NCI-H1417 treated with DMSO at 0.1 percent for 48 hours (cell line): Measurements from ENCODE around the gene SLC1A2.

ENCODE experiments used
- DNase-seq: peaks from one replicate; lab custom pipeline; 2025; lab: John Stamatoyannopoulos, UW

Gene SLC1A2

DNA sequence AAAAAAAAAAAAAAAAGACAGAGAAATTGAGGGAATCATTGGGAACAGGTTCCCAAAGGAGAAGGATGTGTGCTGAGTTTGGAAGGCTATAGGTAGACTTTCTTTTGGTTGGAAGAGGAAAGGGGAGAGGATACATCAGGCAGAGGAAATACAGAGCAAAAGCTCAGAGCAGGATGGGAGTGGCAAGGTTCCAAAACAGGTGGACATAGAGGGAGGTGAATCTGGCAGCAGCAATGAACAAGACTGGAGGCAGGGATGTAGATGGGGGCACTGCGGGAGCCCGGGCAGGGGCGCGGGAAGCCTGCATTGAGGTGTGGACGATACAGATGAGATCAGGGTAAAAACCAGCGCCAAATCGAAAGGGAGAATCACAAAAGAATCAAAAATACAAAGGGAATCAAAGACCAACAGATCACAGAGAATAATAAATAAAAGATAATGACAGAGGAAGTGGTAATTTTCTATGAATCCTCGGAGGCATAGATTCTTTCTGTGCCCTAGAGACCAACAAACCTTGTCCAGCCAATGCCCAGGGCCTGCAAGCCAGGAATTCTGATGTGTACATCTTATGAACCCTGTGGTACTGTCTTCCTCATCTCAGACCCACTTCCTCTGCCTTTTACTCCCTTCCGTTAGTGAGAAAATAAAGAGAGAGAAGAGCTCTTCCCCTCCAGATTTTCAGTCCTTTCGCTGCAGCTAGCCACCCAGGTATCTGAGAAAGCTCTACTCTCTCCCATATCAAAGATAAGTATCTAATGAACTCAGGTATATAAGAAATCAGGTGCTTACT is 70.3 kb downstream of the SLC1A2 start:
- no peak for DNase-seq

- DNase-seq, result no peak
Observed at GRCh38 chr11:35347921-35348331, 71.4 kb downstream of the SLC1A2 start.

DNA sequence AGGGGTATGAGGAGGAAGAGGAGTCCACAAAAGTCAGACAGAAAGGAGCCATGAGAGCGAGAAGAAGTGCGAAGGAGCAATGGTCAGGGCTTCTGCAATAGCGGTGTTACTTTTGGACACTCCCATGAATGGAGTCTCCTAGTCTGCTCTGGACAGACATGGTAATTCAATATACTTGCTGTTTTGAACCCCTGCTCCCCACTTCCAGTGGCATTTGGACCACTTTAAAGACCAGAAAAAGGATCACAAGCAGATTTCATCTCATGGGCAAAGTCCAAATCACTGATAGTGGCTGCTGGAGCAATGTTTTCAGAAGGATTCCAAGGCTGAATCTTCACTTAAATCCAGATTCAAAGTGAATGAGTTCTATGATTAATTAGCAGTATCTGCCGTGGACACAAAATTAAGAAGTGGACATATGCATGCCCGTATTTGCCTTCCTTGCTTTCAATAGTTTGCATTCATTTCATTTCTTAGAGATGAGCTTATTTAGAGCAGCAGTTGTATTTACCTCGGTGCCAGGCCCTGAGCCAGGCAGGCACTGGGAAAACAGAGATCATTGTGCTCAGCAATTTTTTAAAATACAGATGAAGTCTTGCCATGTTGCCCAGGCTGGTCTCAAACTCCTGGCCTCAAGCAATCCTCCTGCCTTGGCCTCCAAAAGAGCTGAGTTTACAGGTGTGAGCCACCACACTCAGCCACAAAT is 72.0 kb downstream of the SLC1A2 start:
- no peak for DNase-seq

- no peak for DNase-seq
Observed at GRCh38 chr11:35346472-35347156, 72.7 kb downstream of the SLC1A2 start.

DNA sequence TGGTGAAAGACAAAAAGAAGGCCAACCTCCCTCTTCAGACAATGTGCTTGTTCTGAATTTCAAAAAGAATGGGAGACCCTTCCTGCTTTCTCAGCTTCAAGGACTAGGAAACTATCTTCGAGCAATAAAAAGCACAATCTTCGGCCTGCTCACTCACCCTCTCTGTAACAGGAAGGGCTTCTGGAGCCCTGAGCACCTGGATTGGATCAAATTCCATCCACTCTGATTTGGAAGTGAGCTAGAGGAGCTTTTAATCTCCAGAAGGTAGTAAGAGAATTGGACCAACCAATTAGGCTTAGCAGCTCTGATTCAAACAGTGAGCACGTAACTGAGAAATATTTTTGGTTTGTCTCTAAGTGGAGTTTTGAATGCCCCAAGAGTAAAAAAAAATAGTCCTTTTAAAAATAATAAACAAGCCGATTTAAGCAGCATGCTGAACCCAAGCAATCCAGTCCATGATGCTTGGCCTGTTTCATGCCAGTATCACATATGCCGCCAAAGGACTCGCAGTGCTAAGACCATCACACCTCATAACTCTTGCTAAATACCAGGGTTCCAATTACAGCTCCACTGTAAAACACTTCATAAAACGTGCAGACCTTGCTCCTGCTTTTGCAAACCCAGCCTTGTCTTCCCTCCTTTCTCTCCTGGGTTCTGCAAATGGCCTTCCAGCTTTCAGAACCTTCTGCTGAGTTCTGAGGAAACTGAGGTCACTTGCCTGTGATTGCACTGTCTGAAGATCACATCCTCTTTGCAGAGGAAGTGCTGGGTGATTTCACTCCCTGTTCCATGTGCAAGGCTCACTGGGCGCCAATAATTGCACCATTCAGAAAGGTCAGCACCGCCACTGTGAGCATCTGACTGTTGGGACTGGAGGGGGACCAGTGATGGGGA is 74.4 kb downstream of the SLC1A2 start:
- no peak for DNase-seq

DNA sequence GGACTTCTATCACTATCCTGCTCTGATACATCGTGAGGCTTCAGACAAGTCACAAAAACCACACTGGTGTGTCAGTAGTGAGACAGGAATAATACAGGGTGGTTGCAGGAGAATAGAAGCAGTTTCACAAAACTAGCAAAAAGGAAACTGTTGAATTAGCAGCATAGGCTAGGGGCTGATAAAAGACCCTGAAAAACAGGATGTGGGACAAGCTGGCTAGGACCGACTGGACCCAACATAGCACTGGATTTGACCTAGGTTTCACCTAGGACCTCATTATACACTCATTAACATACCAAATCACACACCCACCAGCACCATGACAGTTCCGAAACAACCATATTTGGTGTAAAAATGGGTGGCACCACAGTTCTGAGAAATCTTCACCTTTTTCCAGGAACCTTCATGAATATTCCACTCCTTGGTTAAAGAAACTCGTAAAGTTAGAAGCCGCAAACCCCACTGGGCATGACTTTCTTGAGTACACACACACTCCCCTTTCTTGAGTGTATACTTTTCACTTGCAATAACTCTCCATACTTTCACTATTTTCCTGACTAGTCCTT is 76.2 kb downstream of the SLC1A2 start:
- no peak for DNase-seq

GRCh38 chr11:35340715-35341114 is 78.6 kb downstream of the SLC1A2 start:
- DNase-seq, result no peak

- no peak for DNase-seq
Observed at GRCh38 chr11:35340071-35340470, 79.3 kb downstream of the SLC1A2 start.

DNA sequence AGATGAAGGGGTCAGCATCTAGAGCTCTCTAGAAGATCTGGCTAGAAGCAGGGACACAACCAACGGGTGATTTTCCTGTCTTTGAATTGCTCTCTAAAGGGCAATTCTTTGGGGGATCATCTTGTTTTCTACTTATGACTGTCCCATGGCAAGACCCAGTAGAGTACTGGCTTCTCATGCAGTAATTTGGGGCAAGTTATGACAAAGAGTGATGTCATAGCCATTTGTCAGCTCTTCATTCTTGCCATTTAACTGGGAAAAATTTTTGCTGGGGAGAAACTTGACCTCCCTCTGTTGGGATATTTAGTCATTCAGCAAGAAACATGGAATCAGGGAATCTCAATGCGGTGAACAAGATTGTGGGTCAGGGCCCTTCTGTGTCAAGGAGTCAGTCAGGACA is 80.4 kb downstream of the SLC1A2 start:
- no peak for DNase-seq

- no peak for DNase-seq
Observed at GRCh38 chr11:35337914-35338305, 81.4 kb downstream of the SLC1A2 start.

DNA sequence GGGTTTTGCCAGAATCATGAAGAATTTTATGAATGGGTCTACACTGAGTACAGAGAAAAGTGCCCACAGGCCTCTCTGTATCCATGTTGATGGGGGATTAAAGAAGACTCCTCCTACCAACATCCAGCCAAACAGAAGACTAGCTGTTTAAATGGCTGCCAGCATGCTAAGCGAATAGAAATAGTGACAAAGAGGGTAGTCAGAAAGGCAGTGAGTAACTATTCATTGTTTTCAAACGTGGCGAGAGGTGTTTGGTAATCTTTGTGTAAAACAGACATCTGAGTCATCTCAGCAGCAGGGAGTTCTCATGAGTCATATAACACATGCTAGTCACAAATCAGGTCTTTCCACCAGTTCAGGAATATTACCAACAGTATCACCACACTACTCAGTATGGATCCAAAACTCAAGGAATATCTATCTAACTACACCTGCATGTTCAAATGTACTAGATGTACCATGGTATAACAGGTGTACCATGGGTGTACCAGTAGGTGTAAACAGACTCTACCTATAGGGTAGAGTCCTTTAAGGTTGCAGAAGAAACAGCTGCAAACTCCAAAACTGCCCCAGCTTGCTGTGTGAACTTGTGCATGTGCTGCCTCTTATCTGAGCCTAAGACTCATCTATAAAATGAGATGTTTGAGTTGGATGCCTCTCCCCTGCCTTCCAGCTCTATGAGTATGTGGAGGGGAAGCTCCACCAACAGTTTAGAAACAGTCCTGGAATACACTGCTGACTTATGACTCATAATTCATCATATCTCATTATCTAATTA is 82.0 kb downstream of the SLC1A2 start:
- no peak for DNase-seq

DNA sequence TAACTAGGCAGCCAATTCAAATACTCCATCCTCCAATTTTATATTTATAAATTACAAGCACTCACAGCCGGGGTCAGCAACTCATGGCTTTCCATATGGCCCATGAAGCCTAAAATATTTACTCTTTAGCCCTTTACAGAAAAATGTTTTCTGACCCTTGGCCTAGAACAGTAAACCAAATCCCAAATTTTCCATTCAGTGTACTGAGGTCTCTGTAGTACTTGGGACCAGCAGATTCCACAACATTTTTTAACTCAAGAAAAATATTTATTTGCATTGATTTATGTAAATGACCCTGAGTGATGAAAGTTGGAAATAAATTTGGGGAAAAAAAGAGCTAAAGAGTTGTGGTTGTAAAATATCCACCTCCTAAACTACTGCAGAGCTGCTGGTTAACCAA is 82.6 kb downstream of the SLC1A2 start:
- no peak for DNase-seq

- DNase-seq, result no peak
Observed at GRCh38 chr11:35335226-35335625, 84.1 kb downstream of the SLC1A2 start.

DNA sequence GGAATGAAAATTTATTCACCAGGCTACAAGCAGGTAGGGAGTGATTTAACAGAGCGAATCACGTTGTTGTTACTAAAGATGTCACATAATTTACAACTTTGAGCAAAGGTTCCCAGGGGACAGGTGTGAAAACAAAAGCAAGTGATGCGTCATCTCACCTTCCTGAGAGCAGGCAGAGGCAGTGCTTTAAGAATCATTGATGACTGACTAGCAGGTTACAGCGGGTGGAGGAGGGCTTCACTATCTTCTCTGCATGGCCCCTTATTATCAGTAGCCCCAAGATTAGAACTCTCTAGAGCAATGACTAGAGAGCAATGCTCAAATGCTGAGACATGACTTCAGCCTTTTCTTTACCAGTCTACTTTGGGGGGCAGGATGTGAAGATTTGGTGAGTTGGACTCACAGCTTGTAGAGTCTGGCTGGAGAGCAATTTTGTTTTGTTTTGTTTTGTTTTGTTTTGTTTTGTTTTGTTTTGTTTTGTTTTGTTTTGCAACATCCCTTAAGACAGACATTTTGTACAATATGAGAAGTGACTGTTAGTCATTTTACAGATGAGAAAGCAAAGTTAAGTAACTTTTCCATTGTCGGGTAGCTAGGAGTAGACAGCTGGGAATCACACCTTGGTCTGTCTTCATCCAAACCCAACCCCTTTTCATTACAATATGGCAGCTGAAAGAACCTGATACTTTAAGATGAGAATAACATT is 84.8 kb downstream of the SLC1A2 start:
- DNase-seq, result no peak

DNA sequence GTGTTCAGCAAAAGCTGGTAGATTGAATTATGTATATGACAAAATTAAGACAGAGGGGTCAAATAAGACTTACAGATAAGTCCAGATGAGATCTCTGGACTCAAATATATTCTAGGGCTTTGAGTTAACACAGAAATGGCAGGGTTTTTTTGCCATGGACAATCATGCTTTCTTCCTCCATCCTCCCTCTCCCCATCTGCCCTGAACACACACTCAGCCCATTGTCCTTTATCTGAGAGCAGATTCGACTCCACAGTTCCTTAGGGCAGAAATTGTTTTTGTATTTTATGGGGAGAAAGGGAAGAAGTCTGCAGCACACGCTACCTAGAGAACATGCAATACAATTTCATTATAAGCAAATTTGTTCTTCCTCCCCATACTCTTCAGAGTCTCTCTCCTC is 86.8 kb downstream of the SLC1A2 start:
- DNase-seq, result no peak

- no peak for DNase-seq
Observed at GRCh38 chr11:35330931-35331330, 88.4 kb downstream of the SLC1A2 start.

GRCh38 chr11:35330156-35330889 is 89.0 kb downstream of the SLC1A2 start:
- no peak for DNase-seq

DNA sequence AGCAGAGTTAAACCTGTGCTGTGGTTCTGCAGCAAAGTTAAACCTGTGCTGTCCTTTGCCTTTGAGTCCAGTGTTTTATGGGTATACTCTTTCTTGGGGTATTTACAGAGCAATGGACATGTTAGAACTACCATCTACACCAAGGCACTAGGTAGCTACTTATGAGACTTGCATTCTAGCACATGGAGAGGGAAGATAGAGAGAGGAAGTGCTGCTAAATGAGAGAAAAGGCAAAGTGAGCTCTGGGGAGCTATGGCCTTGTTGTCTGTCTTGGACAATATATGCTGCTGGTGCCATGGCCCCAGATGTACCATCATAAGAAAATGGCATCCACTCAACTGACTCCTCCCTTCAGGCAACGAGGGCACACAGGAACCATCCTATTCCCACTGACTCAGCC is 91.5 kb downstream of the SLC1A2 start:
- DNase-seq, result no peak

- no peak for DNase-seq
Observed at GRCh38 chr11:35326266-35326879, 93.0 kb downstream of the SLC1A2 start.
